ENCODE data around the gene PAQR4. TPM values are rescaled to one million over a fixed set of nuclear protein-coding genes. Genes with fewer than 3 reads are reported as not detected.

PAQR4 gene
- total and polyA plus RNA-seq, 2 of the 13 experiments (the other 11 are each of a cell fraction or from before 2014, with no cell fraction given), result 15.9 to 24.8 TPM

GRCh38 chr16:2968738-2969544, at the start of gene PAQR4 (continued):
- TF ChIP-seq ZNF530 (CRISPR knock-in tag; IDR thresholded peaks at IDR 0.05; ENCODE audit: low read depth) (peak; percentile 71; the same call in 1 of the 2 replicates), THYN1 (CRISPR knock-in tag; IDR thresholded peaks at IDR 0.05; ENCODE audit: borderline replicate concordance, low read depth) (no peak), ZSCAN20 (CRISPR knock-in tag; IDR thresholded peaks at IDR 0.05; ENCODE audit: borderline replicate concordance) (peak; percentile 94), RNF219 (CRISPR knock-in tag; IDR thresholded peaks at IDR 0.05) (no peak; the same call in 1 of the 2 replicates), TOPORS (CRISPR knock-in tag; IDR thresholded peaks at IDR 0.05) (peak; percentile 95), ESRRA (CRISPR knock-in tag; IDR thresholded peaks at IDR 0.05; ENCODE audit: low read depth) (peak; percentile 77; the same call in 1 of the 2 replicates), ZNF3 (CRISPR knock-in tag; IDR thresholded peaks at IDR 0.05) (peak; percentile 68; the same call in 1 of the 2 replicates), XRCC5 (optimal IDR thresholded peaks at IDR 0.05; ENCODE audit: low read length) (peak; percentile 90), JDP2 (CRISPR knock-in tag; IDR thresholded peaks at IDR 0.05; ENCODE audit: borderline replicate concordance) (no peak; the same call in 1 of the 2 replicates), DR1 (CRISPR knock-in tag; IDR thresholded peaks at IDR 0.05) (peak; percentile 37), ZNF841 (CRISPR knock-in tag; IDR thresholded peaks at IDR 0.05; ENCODE audit: borderline replicate concordance) (no peak; the same call in 1 of the 2 replicates), HNRNPK (IDR thresholded peaks at IDR 0.05; ENCODE audit: low read depth, low read length, poor library complexity, severe bottlenecking) (no peak), BRD4 (CRISPR knock-in tag; IDR thresholded peaks at IDR 0.05) (peak; percentile 43; the same call in 1 of the 2 replicates), ZNF709 (CRISPR knock-in tag; IDR thresholded peaks at IDR 0.05) (peak; percentile 97), KAT7 (CRISPR knock-in tag; IDR thresholded peaks at IDR 0.05; ENCODE audit: borderline replicate concordance) (peak; percentile 74; the same call in 1 of the 2 replicates), ETV5 (CRISPR knock-in tag; IDR thresholded peaks at IDR 0.05; ENCODE audit: borderline replicate concordance) (peak; percentile 98)
- TF ChIP-seq, protein P1, sequence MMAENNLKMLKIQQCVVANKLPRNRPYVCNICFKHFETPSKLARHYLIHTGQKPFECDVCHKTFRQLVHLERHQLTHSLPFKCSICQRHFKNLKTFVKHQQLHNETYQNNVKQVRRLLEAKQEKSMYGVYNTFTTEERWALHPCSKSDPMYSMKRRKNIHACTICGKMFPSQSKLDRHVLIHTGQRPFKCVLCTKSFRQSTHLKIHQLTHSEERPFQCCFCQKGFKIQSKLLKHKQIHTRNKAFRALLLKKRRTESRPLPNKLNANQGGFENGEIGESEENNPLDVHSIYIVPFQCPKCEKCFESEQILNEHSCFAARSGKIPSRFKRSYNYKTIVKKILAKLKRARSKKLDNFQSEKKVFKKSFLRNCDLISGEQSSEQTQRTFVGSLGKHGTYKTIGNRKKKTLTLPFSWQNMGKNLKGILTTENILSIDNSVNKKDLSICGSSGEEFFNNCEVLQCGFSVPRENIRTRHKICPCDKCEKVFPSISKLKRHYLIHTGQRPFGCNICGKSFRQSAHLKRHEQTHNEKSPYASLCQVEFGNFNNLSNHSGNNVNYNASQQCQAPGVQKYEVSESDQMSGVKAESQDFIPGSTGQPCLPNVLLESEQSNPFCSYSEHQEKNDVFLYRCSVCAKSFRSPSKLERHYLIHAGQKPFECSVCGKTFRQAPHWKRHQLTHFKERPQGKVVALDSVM (CRISPR knock-in tag; IDR thresholded peaks at IDR 0.05), result peak; percentile 59; the same call in 1 of the 2 replicates
- TF ChIP-seq, protein P2, sequence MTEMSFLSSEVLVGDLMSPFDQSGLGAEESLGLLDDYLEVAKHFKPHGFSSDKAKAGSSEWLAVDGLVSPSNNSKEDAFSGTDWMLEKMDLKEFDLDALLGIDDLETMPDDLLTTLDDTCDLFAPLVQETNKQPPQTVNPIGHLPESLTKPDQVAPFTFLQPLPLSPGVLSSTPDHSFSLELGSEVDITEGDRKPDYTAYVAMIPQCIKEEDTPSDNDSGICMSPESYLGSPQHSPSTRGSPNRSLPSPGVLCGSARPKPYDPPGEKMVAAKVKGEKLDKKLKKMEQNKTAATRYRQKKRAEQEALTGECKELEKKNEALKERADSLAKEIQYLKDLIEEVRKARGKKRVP (CRISPR knock-in tag; IDR thresholded peaks at IDR 0.05), result peak in 1 of 2 experiments; percentile 19; a peak in 1 of 4 replicates
- TF ChIP-seq, protein P3, sequence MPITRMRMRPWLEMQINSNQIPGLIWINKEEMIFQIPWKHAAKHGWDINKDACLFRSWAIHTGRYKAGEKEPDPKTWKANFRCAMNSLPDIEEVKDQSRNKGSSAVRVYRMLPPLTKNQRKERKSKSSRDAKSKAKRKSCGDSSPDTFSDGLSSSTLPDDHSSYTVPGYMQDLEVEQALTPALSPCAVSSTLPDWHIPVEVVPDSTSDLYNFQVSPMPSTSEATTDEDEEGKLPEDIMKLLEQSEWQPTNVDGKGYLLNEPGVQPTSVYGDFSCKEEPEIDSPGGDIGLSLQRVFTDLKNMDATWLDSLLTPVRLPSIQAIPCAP (CRISPR knock-in tag; IDR thresholded peaks at IDR 0.05; ENCODE audit: low read depth), result 0 out of 2 replicates have a peak, but pooled peaks have one; percentile 68
- TF ChIP-seq, protein P4, sequence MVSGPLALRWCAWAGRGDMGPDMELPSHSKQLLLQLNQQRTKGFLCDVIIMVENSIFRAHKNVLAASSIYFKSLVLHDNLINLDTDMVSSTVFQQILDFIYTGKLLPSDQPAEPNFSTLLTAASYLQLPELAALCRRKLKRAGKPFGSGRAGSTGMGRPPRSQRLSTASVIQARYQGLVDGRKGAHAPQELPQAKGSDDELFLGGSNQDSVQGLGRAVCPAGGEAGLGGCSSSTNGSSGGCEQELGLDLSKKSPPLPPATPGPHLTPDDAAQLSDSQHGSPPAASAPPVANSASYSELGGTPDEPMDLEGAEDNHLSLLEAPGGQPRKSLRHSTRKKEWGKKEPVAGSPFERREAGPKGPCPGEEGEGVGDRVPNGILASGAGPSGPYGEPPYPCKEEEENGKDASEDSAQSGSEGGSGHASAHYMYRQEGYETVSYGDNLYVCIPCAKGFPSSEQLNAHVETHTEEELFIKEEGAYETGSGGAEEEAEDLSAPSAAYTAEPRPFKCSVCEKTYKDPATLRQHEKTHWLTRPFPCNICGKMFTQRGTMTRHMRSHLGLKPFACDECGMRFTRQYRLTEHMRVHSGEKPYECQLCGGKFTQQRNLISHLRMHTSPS (CRISPR knock-in tag; IDR thresholded peaks at IDR 0.05; ENCODE audit: low read depth), result peak; percentile 96
